BJ (cell line): ENCODE data around the gene DENND1A. TPM values are rescaled to one million over a fixed set of nuclear protein-coding genes. Genes with fewer than 3 reads are reported as not detected.

Experiments used
- CTCF ChIA-PET: fragments of 350-600 bp; formaldehyde crosslinking; extraction: SDS; loops from one replicate; lab custom pipeline; 2021; ENCODE audit warnings: antibody characterized with exemption, inconsistent platforms; lab: Yijun Ruan, JAX
- POLR2A ChIA-PET: fragments of 300-600 bp; sonication (Branson Sonifier 250); formaldehyde crosslinking; extraction: SDS; loops from one replicate; lab custom pipeline; 2021; ENCODE audit warnings: antibody characterized with exemption; lab: Charles Lee
- DNase-seq: peaks from one replicate; pipeline ENCODE4 v3.0.0-alpha.2; 2011; ENCODE audit warnings: low read depth
- H3K27me3 ChIP-seq: 2 replicates; pipeline ENCODE4 v1.6.0; 2011; ENCODE audit warnings: low read length; ENCODE audit not compliant: control insufficient read depth, insufficient read depth
- H3K36me3 ChIP-seq: 2 replicates; pipeline ENCODE4 v1.5.1; 2011; ENCODE audit warnings: low read length; ENCODE audit not compliant: control insufficient read depth, insufficient read depth
- H3K4me3 ChIP-seq: 2 replicates; pipeline ENCODE4 v1.5.1; 2011; ENCODE audit warnings: low read depth, mild to moderate bottlenecking, control low read depth, low read length
- CTCF ChIP-seq: IDR thresholded peaks from 2 replicates; pipeline ENCODE4 v1.5.1; 2011; ENCODE audit warnings: low read depth, mild to moderate bottlenecking, control low read depth, inconsistent platforms, low read length, moderate library complexity; ENCODE audit not compliant: insufficient read depth
- polyA plus RNA-seq: library from polyadenylated mRNA; depleted of rRNA; stranded (reverse); fragments of >200 nt; gene quantifications from 2 replicates; pipeline ENCODE4 v1.2.3, GENCODE V29; 2011

Gene DENND1A
- polyA plus RNA-seq, 1 experiment = 24.0 TPM

- peaks cover 10% of the 10 kb centered on the region for H3K27me3 ChIP-seq
- ChIA-PET CTCF (interaction anchor here (0.6 to 4.2 kb wide), 5 partner anchors 8 to 295 kb away, joined by 3 to 22 read pairs (median 5); no protein-coding TSS in a partner anchor), POLR2A (no interaction called here)
- no peak for DNase-seq
- no peak overlapping the region for H3K4me3 ChIP-seq
- no peaks in the 10 kb centered on the region for H3K36me3 ChIP-seq
- no peak for TF ChIP-seq CTCF
Observed at GRCh38 chr9:123361731-123362510, 568.0 kb downstream of the DENND1A start.

GRCh38 chr9:123361086-123361730 lies 568.7 kb downstream of the DENND1A start:
- Histone ChIP-seq H3K36me3 (no peaks in the 10 kb centered on the region), H3K4me3 (no peak overlapping the region), H3K27me3 (peaks cover 12% of the 10 kb centered on the region)
- TF ChIP-seq CTCF = no peak
- no peak for DNase-seq
- CTCF ChIA-PET = interaction anchor here (0.6 to 4.2 kb wide), 4 partner anchors 10 to 296 kb away, joined by 3 to 22 read pairs (median 4); no protein-coding TSS in a partner anchor
- POLR2A ChIA-PET = no interaction called here

GRCh38 chr9:123360161-123361085 lies 569.5 kb downstream of the DENND1A start:
- Histone ChIP-seq H3K27me3 (peaks cover 12% of the 10 kb centered on the region), H3K36me3 (no peaks in the 10 kb centered on the region), H3K4me3 (no peak overlapping the region)
- TF ChIP-seq CTCF = no peak
- POLR2A ChIA-PET = no interaction called here
- DNase-seq = no peak
- CTCF ChIA-PET = interaction anchor here (1.0 to 4.2 kb wide), 4 partner anchors 10 to 24 kb away, joined by 3 to 22 read pairs (median 3); no protein-coding TSS in a partner anchor

GRCh38 chr9:123359546-123359945 lies 570.4 kb downstream of the DENND1A start:
- CTCF ChIA-PET = interaction anchor here (1.0 to 4.2 kb wide), 3 partner anchors 10 to 25 kb away, joined by 3 to 22 read pairs (median 3); no protein-coding TSS in a partner anchor
- Histone ChIP-seq H3K36me3 (no peaks in the 10 kb centered on the region), H3K27me3 (peaks cover 15% of the 10 kb centered on the region), H3K4me3 (no peak overlapping the region)
- no peak for DNase-seq
- TF ChIP-seq CTCF = no peak
- POLR2A ChIA-PET = no interaction called here
